NCI-H2227 treated with DMSO at 0.1 percent for 48 hours (cell line): ENCODE data around the gene GMDS.

ENCODE experiments used
- DNase-seq: peaks from one replicate; lab custom pipeline; 2025; lab: John Stamatoyannopoulos, UW

Gene GMDS

DNA sequence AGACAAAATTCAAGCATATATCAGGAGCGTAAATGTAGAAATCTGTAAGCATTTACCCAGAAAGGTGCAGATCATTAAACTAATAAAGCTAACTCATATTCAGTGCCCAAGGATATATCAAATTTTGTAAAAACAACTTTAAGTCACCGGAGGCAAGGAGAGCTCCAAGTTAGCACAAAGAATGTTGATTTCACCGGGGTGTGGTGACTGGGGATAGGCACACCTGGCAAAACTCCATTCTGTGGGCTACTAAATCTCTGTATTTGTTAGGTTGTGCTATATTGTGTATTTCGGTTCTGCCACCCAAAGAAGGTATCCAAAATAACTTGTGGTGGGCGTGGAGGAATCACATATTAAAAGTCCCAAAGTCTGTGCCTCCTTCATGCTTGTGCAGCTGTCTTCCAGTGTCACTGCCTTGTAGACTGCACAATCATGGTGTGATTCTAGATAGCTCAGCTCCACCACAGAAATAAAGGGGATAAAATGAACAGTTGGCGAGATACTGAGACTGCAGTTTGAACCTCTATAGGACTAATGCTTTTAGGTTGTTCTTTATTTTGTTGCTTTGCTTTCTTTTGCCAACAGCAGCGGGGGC lies 111.6 kb downstream of the GMDS start:
- no peak for DNase-seq

- DNase-seq: no peak
Observed at GRCh38 chr6:2132916-2133315, 112.5 kb downstream of the GMDS start.

DNA sequence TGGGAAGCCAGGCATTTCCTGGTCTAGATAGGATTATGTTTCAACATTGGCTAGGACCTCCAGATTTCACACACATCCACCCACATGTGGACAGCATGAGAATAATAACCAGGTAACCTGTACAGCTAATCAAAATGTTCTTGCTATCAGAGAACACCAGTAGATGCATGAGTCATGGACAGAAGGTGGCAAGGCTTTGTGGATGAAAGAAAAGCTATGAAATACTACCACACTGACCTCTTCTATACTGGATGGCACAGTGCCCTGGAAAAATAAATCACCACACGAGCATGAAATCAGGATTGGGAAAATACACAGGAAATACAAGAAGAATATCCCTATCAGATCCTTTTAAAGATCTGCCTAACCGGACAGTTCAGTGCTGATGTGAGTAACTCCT lies 113.0 kb downstream of the GMDS start:
- no peak for DNase-seq

DNA sequence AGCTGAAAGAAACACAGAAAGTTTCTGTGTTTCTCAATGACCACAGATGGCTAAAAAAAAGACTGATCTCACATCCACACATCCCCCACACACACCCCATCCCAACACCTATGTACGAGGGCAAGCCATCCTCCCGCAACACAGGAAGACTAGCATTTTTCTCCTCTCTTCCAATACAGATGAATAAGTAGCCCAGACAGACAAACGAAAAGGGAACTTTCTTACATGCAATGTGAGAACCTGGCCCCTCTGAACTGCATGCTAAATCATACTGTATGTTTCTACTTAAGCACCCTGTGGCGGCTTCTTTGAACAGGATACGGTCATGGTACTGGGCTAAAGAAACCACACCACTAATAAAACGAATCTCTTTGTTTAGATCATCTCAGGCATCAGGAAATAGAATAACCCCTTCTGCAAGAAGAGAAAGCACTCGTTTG lies 116.2 kb downstream of the GMDS start:
- no peak for DNase-seq

DNA sequence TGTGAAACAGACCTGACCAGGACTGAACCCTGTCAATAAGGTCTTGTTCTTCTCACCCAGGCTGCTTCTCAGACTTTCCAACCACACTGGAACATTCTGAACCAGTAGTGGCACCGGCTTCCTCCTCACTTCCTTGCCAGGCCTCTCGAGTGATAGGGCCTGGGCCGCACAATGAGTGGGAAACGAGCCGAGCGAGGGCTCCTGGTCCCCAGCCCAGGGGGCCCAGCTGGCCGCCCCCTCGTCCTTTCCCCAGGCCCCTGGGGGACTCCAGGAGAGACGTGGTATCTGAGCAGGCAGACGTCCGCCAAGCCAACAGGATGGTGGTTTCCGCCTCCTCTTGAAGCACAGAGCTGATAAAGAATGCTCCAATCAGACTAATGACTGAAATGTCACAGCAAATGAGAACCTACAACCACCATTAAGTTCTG lies 117.9 kb downstream of the GMDS start:
- DNase-seq: no peak

- DNase-seq: no peak
Observed at GRCh38 chr6:2126351-2126750, 119.1 kb downstream of the GMDS start.

GRCh38 chr6:2125158-2125557 lies 120.2 kb downstream of the GMDS start:
- no peak for DNase-seq

GRCh38 chr6:2124260-2124709 lies 121.1 kb downstream of the GMDS start:
- no peak for DNase-seq

- no peak for DNase-seq
Observed at GRCh38 chr6:2120912-2121311, 124.5 kb downstream of the GMDS start.

DNA sequence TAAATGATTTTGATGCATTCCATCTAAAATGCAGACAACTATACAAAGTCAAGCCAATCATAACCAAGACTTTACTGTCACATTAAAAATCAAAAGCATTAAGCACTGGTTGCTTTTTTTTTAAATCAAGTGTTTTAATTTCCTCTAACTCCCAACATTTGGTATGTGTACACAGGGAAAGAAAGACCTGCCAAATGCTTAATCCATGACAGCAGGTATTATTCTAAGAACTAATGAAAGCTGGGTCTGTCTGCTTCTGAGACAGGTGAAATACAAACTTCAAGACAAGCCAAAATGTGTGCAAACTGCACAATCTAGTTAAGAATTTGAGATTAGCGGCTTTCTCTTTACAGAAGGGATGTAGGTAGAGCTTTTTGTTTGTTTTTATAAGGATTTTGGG lies 126.1 kb downstream of the GMDS start:
- DNase-seq: no peak

- DNase-seq: no peak
Observed at GRCh38 chr6:2118136-2118535, 127.3 kb downstream of the GMDS start.

GRCh38 chr6:2117447-2117846 lies 128.0 kb downstream of the GMDS start:
- no peak for DNase-seq

DNA sequence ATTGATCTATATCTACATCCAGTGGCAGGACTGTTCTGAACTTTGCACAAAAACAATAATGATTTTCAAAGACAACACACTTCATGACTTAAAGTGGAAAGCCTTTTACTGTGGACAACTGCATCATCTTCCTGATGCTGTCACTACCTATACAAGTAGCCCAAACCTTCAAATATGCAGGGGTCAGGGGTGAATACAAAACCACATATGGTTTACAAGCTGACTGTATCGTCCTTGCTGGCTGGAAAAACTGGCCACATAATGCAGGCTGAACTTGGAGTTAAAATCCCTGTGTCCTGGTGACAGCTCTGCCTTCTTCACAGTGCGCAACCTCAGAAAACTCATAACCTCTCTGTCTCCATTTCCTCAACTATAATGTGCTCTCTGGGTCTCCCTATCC lies 128.9 kb downstream of the GMDS start:
- DNase-seq: no peak

DNA sequence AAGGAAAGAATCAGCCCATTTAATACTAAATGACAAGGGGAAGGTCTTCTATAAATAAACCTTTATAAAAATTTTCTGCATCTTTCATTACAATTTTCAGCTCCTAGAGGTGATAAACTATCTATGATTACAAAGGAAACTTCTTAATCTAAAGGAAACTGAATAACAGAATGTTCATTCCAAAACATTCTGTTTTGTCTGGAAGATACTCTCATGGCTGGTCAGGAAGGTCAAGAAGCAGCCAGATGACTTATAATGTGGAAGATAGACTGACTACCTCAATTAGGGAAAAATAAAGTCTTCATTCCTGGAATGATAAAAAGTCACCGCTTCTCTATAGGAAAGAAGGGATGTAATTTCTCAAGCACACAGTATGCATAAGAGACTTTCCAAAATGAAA lies 131.3 kb downstream of the GMDS start:
- DNase-seq: no peak

- DNase-seq: no peak
Observed at GRCh38 chr6:2111162-2111677, 134.2 kb downstream of the GMDS start.

DNA sequence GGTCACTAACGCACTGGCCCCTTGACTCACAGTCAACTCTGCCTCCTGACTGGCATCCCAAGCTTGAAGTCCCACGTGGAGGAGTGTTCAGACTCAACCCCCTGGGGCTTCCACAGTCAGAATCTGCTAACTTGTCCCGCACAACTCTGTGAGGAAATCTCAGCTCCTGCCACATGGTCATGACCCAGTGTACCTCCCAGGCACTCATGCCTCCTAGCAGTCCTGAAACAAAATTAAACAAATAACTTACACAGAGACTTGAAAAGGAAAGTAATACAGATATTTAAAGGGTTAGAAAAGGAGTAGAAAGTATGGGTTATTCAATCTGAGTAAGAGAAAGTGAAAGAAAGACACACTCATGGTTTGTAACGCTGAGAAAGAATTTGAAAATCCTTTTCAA lies 134.9 kb downstream of the GMDS start:
- no peak for DNase-seq

DNA sequence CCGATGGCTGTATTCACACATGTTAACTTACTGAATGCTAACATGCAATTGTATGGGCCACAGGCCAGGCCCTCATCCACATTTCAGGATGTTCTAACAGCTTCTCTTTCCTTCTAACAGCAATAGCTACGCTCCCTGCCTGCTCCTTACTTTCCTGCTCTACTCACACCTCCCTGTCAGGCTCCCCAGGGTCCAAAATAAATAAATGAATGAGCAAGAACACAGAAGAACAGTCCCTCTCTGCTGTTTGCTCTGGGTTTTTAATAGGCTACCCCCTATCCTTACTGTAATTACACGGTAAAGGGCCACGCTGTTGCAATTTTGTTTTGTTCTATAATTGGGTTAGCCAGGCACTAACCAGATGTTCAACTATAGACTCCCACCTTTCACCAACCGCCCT lies 135.6 kb downstream of the GMDS start:
- DNase-seq: peak; percentile 81

GRCh38 chr6:2108700-2109306 lies 136.6 kb downstream of the GMDS start:
- DNase-seq: peak; percentile 46

DNA sequence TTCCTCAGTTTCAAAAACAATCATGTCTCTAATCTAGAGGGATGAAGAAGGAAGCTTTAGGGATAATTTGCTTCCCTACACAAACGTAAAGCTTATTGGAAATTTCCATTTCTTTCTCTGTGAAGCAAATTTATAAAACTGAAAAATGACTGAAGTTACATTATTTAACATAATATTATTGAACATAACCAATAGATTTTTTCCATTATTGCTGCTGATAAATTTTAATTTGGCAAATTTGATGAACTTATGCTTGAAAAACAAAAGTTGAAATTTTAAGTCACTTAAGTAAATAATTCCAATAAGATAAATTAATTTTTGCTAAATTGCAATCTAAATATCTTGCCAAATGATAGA lies 140.9 kb downstream of the GMDS start:
- DNase-seq: no peak

DNA sequence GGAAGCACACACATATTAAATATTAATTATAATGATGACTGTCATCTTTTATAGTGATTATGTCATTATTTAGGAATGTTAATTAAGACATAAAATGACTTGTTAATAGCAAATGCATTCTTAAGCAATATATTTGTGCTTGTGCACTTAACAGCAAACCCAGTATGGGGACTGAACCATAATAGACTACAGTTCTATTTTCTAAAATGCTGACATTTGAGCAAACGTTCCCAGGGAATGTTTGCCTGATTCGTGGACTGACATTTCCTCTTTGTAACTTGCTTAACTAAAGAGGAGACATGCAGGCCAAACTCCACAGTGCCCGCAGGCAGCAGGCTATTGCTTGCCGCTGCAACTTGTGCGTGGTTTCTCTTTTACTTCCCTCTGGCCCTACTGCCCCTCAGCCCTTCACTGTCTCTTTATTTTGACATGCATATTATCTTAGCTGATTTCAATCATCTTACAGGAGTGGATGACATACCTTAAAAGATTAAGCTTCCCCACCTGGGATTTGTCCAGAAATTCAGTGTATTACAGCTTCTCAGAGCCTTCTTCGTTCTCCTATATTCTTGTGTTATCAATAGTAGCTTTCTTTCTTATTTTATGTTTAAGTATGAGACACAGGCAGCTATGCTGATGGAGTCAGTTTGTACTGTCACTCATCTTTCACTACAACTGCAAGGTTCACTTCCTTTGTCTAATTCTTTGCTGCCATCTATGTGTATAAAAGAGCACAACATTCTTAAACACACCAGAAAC lies 141.5 kb downstream of the GMDS start:
- peak; percentile 73 for DNase-seq

- DNase-seq: no peak
Observed at GRCh38 chr6:2102966-2103365, 142.4 kb downstream of the GMDS start.

DNA sequence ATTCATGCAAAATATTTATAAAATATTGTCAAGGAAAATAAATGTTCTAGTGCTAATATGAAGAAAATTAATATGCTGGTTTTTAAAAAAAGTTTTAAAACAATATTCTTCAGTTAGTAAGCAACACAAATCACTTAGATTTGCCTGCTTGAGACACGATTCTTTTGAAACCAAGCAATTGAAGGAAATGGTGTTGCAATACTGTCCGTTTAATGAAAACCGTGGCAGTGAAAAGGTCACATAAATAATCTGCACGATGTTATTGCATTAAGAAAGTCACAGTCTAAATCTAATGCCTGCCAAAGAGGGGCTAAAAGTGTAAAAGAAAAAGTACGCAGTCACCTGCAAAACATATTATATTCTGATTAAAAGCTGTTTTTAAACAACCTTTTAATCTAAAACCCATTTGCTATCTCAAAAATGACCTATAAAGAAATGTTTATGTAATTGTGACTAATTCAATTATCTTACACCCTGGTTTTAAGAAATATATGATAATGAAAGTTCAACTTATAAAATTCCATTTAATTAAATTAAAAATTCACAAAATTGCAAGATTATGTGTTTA lies 143.0 kb downstream of the GMDS start:
- no peak for DNase-seq

DNA sequence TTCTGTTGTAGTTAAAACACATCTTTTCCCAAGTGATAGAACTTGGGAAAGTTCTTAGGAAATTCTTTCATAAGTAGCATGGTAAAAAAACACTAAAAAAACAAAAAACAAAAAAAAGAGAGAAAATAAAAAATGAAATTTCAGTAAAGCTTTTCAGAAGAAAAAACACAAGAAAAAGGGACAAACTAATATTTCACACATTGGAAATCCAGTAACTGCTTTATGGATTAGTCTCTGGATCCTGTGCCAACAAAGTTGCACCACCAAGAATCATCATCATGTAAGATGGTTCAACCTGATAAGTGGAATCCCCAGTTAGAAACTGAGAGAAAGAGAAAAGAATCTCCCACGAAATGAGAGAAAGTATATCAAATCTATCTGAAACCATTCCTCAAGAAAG lies 144.2 kb downstream of the GMDS start:
- no peak for DNase-seq
